ENCODE measurements around the gene SPECC1L. TPM values are rescaled to one million over a fixed set of nuclear protein-coding genes. Genes with fewer than 3 reads are reported as not detected.

Gene SPECC1L
- total and polyA plus RNA-seq, 10 of the 15 experiments (the other 5 are each of a cell fraction or from before 2014, with no cell fraction given), result 1.9 to 40.6 (median 19.1) TPM

GRCh38 chr22:24414523-24414922, 143.9 kb downstream of the SPECC1L start (continued):
- TF ChIP-seq SIX5 (IDR thresholded peaks at IDR 0.05; ENCODE audit: low read depth, low read length, severe bottlenecking) (no peak), PAX8 (IDR thresholded peaks at IDR 0.05) (no peak), SIN3A (IDR thresholded peaks at IDR 0.05; ENCODE audit: low read depth, low read length) (no peak), HSF1 (IDR thresholded peaks at IDR 0.05; ENCODE audit: low read depth, low read length) (no peak), E2F4 (IDR thresholded peaks at IDR 0.05; ENCODE audit: low read depth, low read length) (no peak)

- intact Hi-C loops (cut with micrococcal nuclease; ENCODE audit: unreplicated experiment), result no loop called here
- no peak for FAIRE-seq
- WGBS (ENCODE audit: insufficient coverage, insufficient replicate concordance, low lambda C conversion rate, missing lambda C conversion rate), result 93% methylated on average over 26 of the region's 26 CpGs
- H3K79me2 ChIP-seq (ENCODE audit: control insufficient read depth, insufficient read depth, low read length), result no peaks in the 10 kb centered on the region
- SMC1A ChIA-PET (ENCODE audit: uncharacterized antibody, unreplicated experiment), result no interaction called here
- no peak overlapping the region for H3K27ac ChIP-seq (ENCODE audit: control insufficient read depth, insufficient read depth)
- no peak for DNase-seq (ENCODE audit: low read depth, low spot score)
- in situ Hi-C loops (cut with MboI), result no loop called here
- H3K4me3 ChIP-seq, result no peak overlapping the region
- no peak overlapping the region for H3K4me2 ChIP-seq (ENCODE audit: control insufficient read depth, insufficient read depth)
- no peak for ATAC-seq
- RAD21 ChIA-PET (ENCODE audit: unreplicated experiment), result interaction anchor here (1.3 kb wide), 1 partner anchor 111 kb away, joined by 3 read pairs; no protein-coding TSS in a partner anchor
- H3K9ac ChIP-seq (ENCODE audit: control insufficient read depth, insufficient read depth, low read length), result no peak overlapping the region
- peaks cover 4% of the 10 kb centered on the region for H3K4me1 ChIP-seq (ENCODE audit: control insufficient read depth, insufficient read depth, low read length)
- H4K20me1 ChIP-seq (ENCODE audit: control insufficient read depth, insufficient read depth), result no peaks in the 10 kb centered on the region
- CTCF ChIA-PET, result interaction anchor here (0.9 kb wide), 1 partner anchor 12 kb away, joined by 3 read pairs; no protein-coding TSS in a partner anchor
- BruUV-seq (replicated peaks), result no TSS peak
- POLR2A ChIA-PET, result interaction anchor here (0.5 to 1.4 kb wide), 2 partner anchors 17 to 1987 kb away, joined by 3 to 4 read pairs; no protein-coding TSS in a partner anchor
- no peaks in the 10 kb centered on the region for H3K9me3 ChIP-seq (replicated peaks; ENCODE audit: control insufficient read depth, insufficient read depth, low read length)
- no peaks in the 10 kb centered on the region for H3K27me3 ChIP-seq (replicated peaks in 1 of 2; ENCODE audit: control insufficient read depth in 2 of 2, insufficient read depth in 2 of 2, low read length in 1 of 2)
- H2AFZ ChIP-seq (ENCODE audit: control insufficient read depth, low read depth, low read length), result no peak overlapping the region
- peaks cover 4 to 18% of the 10 kb centered on the region in 2 experiments; a peak in 3 of 4 replicates for H3K36me3 ChIP-seq (ENCODE audit: control insufficient read depth in 2 of 2, insufficient read depth in 2 of 2, low read length in 1 of 2)
- TF ChIP-seq USF1 (IDR thresholded peaks at IDR 0.05; ENCODE audit: borderline replicate concordance, extremely low read length, insufficient read depth, low read depth, low read length) (no peak), BCL3 (IDR thresholded peaks at IDR 0.05; ENCODE audit: borderline replicate concordance, insufficient read depth, low read depth, low read length, poor library complexity, severe bottlenecking) (no peak), MEF2B (IDR thresholded peaks at IDR 0.05; ENCODE audit: partially characterized antibody, poor library complexity, severe bottlenecking) (no peak), ZZZ3 (IDR thresholded peaks at IDR 0.05; ENCODE audit: control insufficient read depth, insufficient read length, low read depth) (no peak), ZNF592 (IDR thresholded peaks at IDR 0.05) (no peak)
Observed at GRCh38 chr22:24414984-24415945, 144.6 kb downstream of the SPECC1L start.
